NCI-H460 (cell line): ENCODE data around the gene CIDEC. TPM values are rescaled to one million over a fixed set of nuclear protein-coding genes. Genes with fewer than 3 reads are reported as not detected.

Experiments
- DNase-seq: peaks from one replicate; pipeline ENCODE4 v3.0.0-alpha.2; 2016; ENCODE audit warnings: low read depth; ENCODE audit errors: extremely low read depth
- small RNA-seq, 2 experiments: library from RNA; depleted of rRNA; stranded (forward); fragments of <200 nt; gene quantifications; one replicate each; pipeline ENCODE3, GENCODE V24; 2014
- total RNA-seq: library from RNA; depleted of rRNA; stranded (reverse); fragments of >200 nt; shearing (Covaris generic); gene quantifications from 2 replicates; pipeline ENCODE4 v1.2.3, GENCODE V29; 2014; rRNA removed

The CIDEC gene
- total RNA-seq, 1 experiment from 2014 or later, result not detected

- no peak for DNase-seq
Measured at GRCh38 chr3:9817436-9817835, 62.6 kb downstream of the CIDEC start.

Small RNA genes lying within 50 kb of the gene (small RNA-seq; reads per million reads assigned to genes)
- gene RNU6-882P, result 0 reads per million in 2 experiments

Other genes with a start within 250 kb of the CIDEC start
- gene MTMR14, start 230.7 kb downstream of the CIDEC start, total RNA-seq, result 22.6 and 23.3 TPM in 2 replicates
- gene CPNE9, start 176.4 kb downstream of the CIDEC start, total RNA-seq, result not detected in 2 replicates
- 6.3 and 7.8 TPM in 2 replicates for gene BRPF1, start 148.5 kb downstream of the CIDEC start, total RNA-seq
- 10.1 and 13.9 TPM in 2 replicates for gene OGG1, start 130.3 kb downstream of the CIDEC start, total RNA-seq
- gene CAMK1, start 110.3 kb downstream of the CIDEC start, total RNA-seq, result 27.1 and 28.2 TPM in 2 replicates
- 45.6 and 49.2 TPM in 2 replicates for gene TADA3, start 87.8 kb downstream of the CIDEC start, total RNA-seq
- 80.9 and 97.3 TPM in 2 replicates for gene ARPC4, start 87.2 kb downstream of the CIDEC start, total RNA-seq
- gene TTLL3, start 70.0 kb downstream of the CIDEC start, total RNA-seq, result 5.2 and 8.2 TPM in 2 replicates
- 22.2 and 25.3 TPM in 2 replicates for gene RPUSD3, start 36.2 kb downstream of the CIDEC start, total RNA-seq
- 30.2 and 35.3 TPM in 2 replicates for gene JAGN1, start 10.4 kb upstream of the CIDEC start, total RNA-seq
- gene IL17RE, start 22.6 kb upstream of the CIDEC start, total RNA-seq, result 0.12 and 0.23 TPM in 2 replicates
- 18.7 and 24.4 TPM in 2 replicates for gene IL17RC, start 36.8 kb upstream of the CIDEC start, total RNA-seq
- gene CRELD1, start 53.6 kb upstream of the CIDEC start, total RNA-seq, result 12.8 and 13.6 TPM in 2 replicates
- gene PRRT3, start 72.2 kb upstream of the CIDEC start, total RNA-seq, result 0.45 and 0.72 TPM in 2 replicates
- 63.7 and 71.2 TPM in 2 replicates for gene EMC3, start 106.6 kb upstream of the CIDEC start, total RNA-seq
- gene FANCD2, start 146.2 kb upstream of the CIDEC start, total RNA-seq, result 18.2 and 21.0 TPM in 2 replicates
- gene FANCD2OS, start 228.0 kb upstream of the CIDEC start, total RNA-seq, result not detected in 2 replicates
- gene BRK1, start 235.4 kb upstream of the CIDEC start, total RNA-seq, result 75.0 and 86.3 TPM in 2 replicates